Testis (tissue), 3 donors: Measurements from ENCODE around the gene LYPLA2. TPM values are rescaled to one million over a fixed set of nuclear protein-coding genes. Genes with fewer than 3 reads are reported as not detected.
"Not testable (repeated sequence)": the region's sequence is repeated elsewhere in the genome, so short reads cannot be mapped to it uniquely, and the experiment has no call there.

Experiments used
- DNase-seq: peaks from one replicate; pipeline ENCODE4 v3.0.0-alpha.2; 2019
- H3K27ac ChIP-seq, 2 donors: fragments of 200-600 bp; sonication (generic); one replicate each; pipeline ENCODE4 v1.5.1; 2019
- H3K27me3 ChIP-seq: fragments of 200-600 bp; sonication (generic); one replicate; pipeline ENCODE4 v1.5.1; 2019
- H3K36me3 ChIP-seq: fragments of 200-600 bp; sonication (generic); one replicate; pipeline ENCODE4 v1.5.1; 2017; ENCODE audit warnings: low read depth; ENCODE audit errors: missing control alignments
- H3K4me1 ChIP-seq: fragments of 200-600 bp; sonication (generic); one replicate; pipeline ENCODE4 v1.5.1; 2019
- H3K4me3 ChIP-seq, 2 donors: fragments of 200-600 bp; sonication (generic); one replicate each; pipeline ENCODE4 v1.5.1; 2017 to 2019
- H3K9me3 ChIP-seq: fragments of 200-600 bp; sonication (generic); one replicate; pipeline ENCODE4 v1.5.1; 2017
- POLR2A ChIP-seq: fragments of 450-650 bp; IDR thresholded peaks from one replicate; pipeline ENCODE4 v1.6.1; 2017; ENCODE audit warnings: antibody characterized with exemption, mild to moderate bottlenecking, moderate library complexity
- WGBS, 2 donors: methylation state at CpG; one replicate each; pipeline ENCODE4 v1.1.5; 2018; 5-methylcytosine and 5-hydroxymethylcytosine counted together
- intact Hi-C: fragments of 100-400 bp; cut with DNase I; formaldehyde crosslinking; loops from one replicate; pipeline ENCODE4 v1.15.1; 2023; ENCODE audit warnings: low total_unique reads
- polyA plus RNA-seq: library from polyadenylated mRNA; stranded (reverse); fragments of 350-450 nt; fragmentation: Illumina TruSeq; extraction: RNeasy Lipid Tissue Mini Kit (QIAGEN cat#74804); gene quantifications from one replicate; pipeline ENCODE4 v1.2.3, GENCODE V29; 2014; ENCODE audit warnings: low read depth, low replicate concordance; ENCODE audit not compliant: insufficient read depth
- total RNA-seq, 2 donors: library from RNA; depleted of rRNA; stranded (reverse); fragments of >200 nt; gene quantifications; one replicate each; pipeline ENCODE4 v1.2.3, GENCODE V29; 2016
- TF ChIP-seq, protein P1 (sequence below), 3 experiments: fragments of 450-650 bp in 2 of 3; fragments of 200-600 bp in 1 of 3; sonication (generic) in 1 of 3; IDR thresholded peaks; one replicate each; pipeline ENCODE4 v1.5.1; 2016 to 2019; ENCODE audit warnings: antibody characterized with exemption in 3 of 3, mild to moderate bottlenecking in 2 of 3, moderate library complexity in 1 of 3

LYPLA2 gene
- total and polyA plus RNA-seq, 3 donors from 2014 or later = 36.1 to 47.8 (median 46.5) TPM

DNA sequence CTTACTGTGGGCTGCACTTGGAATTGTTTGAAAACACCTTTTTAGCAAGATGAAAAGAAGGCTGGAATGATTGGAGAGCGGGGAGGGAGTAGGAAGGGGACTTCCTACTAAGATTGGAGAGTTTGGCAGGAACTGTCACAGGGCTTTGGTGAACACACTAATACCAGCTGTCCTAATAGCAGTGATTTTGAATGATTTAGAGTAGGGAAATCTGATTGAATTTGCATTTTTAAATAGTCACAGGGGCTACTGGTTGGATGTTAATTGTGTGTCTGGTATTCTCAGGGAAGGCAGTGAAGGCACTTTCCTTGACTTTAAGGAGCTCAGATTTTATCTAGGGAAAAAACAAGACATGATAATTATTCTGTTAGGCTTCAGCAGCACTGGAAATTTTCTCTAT is 36.8 kb downstream of the LYPLA2 start:
- Histone ChIP-seq H3K9me3 (no peaks in the 10 kb centered on the region), H3K27me3 (no peaks in the 10 kb centered on the region), H3K36me3 (no peaks in the 10 kb centered on the region), H3K4me1 (peaks cover 6% of the 10 kb centered on the region), H3K27ac (no peak overlapping the region), H3K4me3 (no peak overlapping the region)
- no peak for TF ChIP-seq POLR2A
- TF ChIP-seq, protein P1, sequence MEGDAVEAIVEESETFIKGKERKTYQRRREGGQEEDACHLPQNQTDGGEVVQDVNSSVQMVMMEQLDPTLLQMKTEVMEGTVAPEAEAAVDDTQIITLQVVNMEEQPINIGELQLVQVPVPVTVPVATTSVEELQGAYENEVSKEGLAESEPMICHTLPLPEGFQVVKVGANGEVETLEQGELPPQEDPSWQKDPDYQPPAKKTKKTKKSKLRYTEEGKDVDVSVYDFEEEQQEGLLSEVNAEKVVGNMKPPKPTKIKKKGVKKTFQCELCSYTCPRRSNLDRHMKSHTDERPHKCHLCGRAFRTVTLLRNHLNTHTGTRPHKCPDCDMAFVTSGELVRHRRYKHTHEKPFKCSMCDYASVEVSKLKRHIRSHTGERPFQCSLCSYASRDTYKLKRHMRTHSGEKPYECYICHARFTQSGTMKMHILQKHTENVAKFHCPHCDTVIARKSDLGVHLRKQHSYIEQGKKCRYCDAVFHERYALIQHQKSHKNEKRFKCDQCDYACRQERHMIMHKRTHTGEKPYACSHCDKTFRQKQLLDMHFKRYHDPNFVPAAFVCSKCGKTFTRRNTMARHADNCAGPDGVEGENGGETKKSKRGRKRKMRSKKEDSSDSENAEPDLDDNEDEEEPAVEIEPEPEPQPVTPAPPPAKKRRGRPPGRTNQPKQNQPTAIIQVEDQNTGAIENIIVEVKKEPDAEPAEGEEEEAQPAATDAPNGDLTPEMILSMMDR (IDR thresholded peaks at IDR 0.05) = no peak
- WGBS, 2 donors = 93 to 95% methylated on average over 1 of the region's 1 CpG
- DNase-seq = no peak
- intact Hi-C loops = no loop called here

DNA sequence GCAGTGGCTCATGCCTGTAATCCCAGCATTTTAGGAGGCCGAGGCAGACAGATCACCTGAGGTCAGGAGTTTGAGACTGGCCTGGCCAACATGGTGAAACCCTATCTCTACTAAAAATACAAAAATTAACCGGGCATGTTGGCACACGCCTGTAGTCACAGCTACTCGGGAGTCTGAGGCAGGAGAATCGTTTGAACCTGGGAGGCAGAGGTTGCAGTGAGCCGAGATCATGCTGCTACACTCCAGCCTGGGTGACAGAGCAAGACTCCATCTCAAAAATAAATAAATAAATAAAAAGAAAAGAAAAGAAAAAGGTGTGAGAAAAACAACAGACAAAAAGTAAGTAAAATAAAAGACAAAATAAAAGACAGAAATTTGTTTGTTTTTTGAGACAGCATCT is 43.2 kb downstream of the LYPLA2 start:
- H3K4me3 ChIP-seq, DNase-seq, H3K27me3 ChIP-seq, H3K9me3 ChIP-seq, intact Hi-C loops, H3K36me3 ChIP-seq, H3K4me1 ChIP-seq, H3K27ac ChIP-seq: not testable (repeated sequence)
- 89 to 91% methylated on average over 6 of the region's 6 CpGs for WGBS, 2 donors

DNA sequence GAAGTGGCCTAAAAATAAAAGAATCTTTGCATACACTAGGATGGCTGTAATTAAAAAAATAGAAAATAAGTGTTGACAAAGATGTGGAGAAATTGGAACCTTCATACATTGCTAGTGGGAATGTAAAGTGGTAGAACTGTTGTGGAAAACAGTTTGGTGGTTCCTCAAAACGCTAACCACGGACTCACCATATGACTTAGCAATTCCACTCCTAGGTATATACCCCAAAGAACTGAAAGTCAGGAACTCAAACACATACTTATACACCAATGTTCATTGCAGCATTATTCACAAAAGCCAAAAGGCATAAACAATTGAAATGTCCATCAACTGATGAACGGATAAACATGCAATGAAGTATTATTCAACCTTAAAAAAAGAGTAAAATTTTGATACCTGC is 45.1 kb downstream of the LYPLA2 start:
- no peak for TF ChIP-seq POLR2A
- TF ChIP-seq, protein P1 (IDR thresholded peaks at IDR 0.05) = no peak
- no peak for DNase-seq
- Histone ChIP-seq H3K4me3 (no peak overlapping the region), H3K4me1 (no peaks in the 10 kb centered on the region), H3K9me3 (no peaks in the 10 kb centered on the region), H3K27ac (no peak overlapping the region), H3K36me3 (no peaks in the 10 kb centered on the region), H3K27me3 (no peaks in the 10 kb centered on the region)
- intact Hi-C loops = no loop called here
- 63 to 75% methylated on average over 3 of the region's 3 CpGs for WGBS, 2 donors

DNA sequence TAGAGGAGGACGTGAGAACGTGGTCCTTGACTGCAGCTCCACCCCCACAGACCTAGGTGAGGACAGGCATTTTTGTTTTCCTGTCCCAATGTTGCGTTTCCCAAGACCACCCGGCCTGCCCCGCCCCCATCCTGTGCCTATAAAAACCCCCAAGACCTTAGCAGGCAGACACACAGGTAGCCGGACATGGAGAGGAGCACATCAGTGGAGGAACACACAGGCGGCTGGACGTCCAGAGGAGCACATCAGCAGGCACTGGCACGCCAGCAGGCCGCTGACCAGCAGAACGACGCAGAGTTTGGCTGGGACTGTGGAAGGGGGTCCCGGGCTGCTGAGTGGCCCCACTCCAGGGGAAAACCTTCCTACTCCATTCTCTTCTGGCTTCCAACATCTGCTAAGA is 47.0 kb downstream of the LYPLA2 start:
- intact Hi-C loops = no loop called here
- Histone ChIP-seq H3K4me3 (peak overlapping the region in 1 of 2 donors; percentile 0), H3K27me3 (no peaks in the 10 kb centered on the region), H3K4me1 (no peaks in the 10 kb centered on the region), H3K9me3 (no peaks in the 10 kb centered on the region), H3K36me3 (no peaks in the 10 kb centered on the region), H3K27ac (no peak overlapping the region)
- TF ChIP-seq POLR2A = no peak
- TF ChIP-seq, protein P1 (IDR thresholded peaks at IDR 0.05) = no peak
- 11 to 12% methylated on average over 8 to 13 of the region's 13 CpGs for WGBS, 2 donors
- DNase-seq = no peak

DNA sequence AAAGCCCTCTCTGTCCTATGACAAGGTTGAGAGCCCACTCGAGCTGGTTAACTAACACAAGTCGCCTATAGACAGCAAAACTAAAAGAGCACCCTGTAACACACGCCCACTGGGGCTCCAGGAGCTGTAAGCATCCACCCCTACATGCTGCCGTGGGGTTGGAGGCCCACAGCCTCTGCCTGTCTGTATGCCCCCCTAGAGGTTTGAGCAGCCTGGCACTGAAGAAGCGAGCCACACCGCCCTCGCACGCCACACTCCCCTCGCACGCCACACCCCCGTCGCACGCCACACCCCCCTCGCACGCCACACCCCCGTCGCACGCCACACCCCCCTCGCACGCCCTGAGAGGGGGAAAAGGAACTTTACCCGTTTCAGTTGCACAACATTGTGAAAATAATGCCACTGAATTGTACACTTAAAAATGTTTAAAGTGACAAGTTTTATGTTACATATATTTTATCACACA is 47.5 kb downstream of the LYPLA2 start:
- TF ChIP-seq, protein P1 (IDR thresholded peaks at IDR 0.05) = no peak
- TF ChIP-seq POLR2A = no peak
- intact Hi-C loops = no loop called here
- Histone ChIP-seq H3K4me3 (peak overlapping the region in 1 of 2 donors; percentile 0), H3K4me1 (no peaks in the 10 kb centered on the region), H3K27me3 (no peaks in the 10 kb centered on the region), H3K36me3 (no peaks in the 10 kb centered on the region), H3K27ac (no peak overlapping the region), H3K9me3 (no peaks in the 10 kb centered on the region)
- DNase-seq = peak; percentile 48
- WGBS, 2 donors = 0 to 2% methylated on average over 10 to 21 of the region's 21 CpGs
